ENCODE results near the gene CD3E. TPM values are rescaled to one million over a fixed set of nuclear protein-coding genes. Genes with fewer than 3 reads are reported as not detected.

Gene CD3E
- total and polyA plus RNA-seq, 2 experiments from 2014 or later, result not detected

DNA sequence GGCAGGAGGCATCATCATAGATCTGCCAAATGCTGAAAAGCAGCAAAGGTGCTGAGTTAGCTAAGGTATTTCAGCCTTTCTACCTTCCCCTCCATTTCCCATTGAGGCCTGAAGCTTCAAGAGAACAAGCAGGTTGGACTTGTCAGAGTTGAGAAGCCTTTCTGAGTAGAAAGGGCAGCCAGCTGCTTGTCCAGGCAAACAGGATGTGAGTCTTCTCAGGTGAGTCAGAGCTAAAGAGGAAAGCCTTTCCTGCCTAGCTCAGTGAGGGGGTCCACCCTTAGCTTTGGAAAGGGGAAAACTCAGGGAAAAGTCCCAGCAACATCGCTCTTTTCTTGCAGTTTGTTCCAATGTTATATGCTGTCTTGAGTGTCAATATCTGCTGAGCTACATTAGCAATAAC, 27.2 kb upstream of the CD3E start:
- peak; percentile 17 for DNase-seq (ENCODE audit: low spot score)
- no peak overlapping the region for H3K27ac ChIP-seq (ENCODE audit: low read depth)
- H3K79me2 ChIP-seq (replicated peaks; ENCODE audit: insufficient read depth), result no peaks in the 10 kb centered on the region
- H3F3A ChIP-seq (replicated peaks; ENCODE audit: low read depth), result no peaks in the 10 kb centered on the region
- no peak overlapping the region for H3K4me3 ChIP-seq
- no peaks in the 10 kb centered on the region for H3K36me3 ChIP-seq (ENCODE audit: insufficient read depth)
- no peaks in the 10 kb centered on the region for H3K36me3 Mint-ChIP-seq (ENCODE audit: low read depth)
- no peaks in the 10 kb centered on the region; the same call in 1 of the 2 replicates for H3K9me2 ChIP-seq (ENCODE audit: insufficient read depth)
- peaks cover 3% of the 10 kb centered on the region for H3K27me3 Mint-ChIP-seq (ENCODE audit: insufficient read depth, low read depth, poor library complexity)
- no peak overlapping the region for H3K4me3 Mint-ChIP-seq
- no peak overlapping the region for H2AFZ ChIP-seq
- no peak for TF ChIP-seq CREB1 (CRISPR knock-in tag; IDR thresholded peaks at IDR 0.05; ENCODE audit: low read depth)
- TF ChIP-seq EZH2phosphoT487 (IDR thresholded peaks at IDR 0.05; ENCODE audit: unreplicated experiment), result no peak
- TF ChIP-seq, protein P1, sequence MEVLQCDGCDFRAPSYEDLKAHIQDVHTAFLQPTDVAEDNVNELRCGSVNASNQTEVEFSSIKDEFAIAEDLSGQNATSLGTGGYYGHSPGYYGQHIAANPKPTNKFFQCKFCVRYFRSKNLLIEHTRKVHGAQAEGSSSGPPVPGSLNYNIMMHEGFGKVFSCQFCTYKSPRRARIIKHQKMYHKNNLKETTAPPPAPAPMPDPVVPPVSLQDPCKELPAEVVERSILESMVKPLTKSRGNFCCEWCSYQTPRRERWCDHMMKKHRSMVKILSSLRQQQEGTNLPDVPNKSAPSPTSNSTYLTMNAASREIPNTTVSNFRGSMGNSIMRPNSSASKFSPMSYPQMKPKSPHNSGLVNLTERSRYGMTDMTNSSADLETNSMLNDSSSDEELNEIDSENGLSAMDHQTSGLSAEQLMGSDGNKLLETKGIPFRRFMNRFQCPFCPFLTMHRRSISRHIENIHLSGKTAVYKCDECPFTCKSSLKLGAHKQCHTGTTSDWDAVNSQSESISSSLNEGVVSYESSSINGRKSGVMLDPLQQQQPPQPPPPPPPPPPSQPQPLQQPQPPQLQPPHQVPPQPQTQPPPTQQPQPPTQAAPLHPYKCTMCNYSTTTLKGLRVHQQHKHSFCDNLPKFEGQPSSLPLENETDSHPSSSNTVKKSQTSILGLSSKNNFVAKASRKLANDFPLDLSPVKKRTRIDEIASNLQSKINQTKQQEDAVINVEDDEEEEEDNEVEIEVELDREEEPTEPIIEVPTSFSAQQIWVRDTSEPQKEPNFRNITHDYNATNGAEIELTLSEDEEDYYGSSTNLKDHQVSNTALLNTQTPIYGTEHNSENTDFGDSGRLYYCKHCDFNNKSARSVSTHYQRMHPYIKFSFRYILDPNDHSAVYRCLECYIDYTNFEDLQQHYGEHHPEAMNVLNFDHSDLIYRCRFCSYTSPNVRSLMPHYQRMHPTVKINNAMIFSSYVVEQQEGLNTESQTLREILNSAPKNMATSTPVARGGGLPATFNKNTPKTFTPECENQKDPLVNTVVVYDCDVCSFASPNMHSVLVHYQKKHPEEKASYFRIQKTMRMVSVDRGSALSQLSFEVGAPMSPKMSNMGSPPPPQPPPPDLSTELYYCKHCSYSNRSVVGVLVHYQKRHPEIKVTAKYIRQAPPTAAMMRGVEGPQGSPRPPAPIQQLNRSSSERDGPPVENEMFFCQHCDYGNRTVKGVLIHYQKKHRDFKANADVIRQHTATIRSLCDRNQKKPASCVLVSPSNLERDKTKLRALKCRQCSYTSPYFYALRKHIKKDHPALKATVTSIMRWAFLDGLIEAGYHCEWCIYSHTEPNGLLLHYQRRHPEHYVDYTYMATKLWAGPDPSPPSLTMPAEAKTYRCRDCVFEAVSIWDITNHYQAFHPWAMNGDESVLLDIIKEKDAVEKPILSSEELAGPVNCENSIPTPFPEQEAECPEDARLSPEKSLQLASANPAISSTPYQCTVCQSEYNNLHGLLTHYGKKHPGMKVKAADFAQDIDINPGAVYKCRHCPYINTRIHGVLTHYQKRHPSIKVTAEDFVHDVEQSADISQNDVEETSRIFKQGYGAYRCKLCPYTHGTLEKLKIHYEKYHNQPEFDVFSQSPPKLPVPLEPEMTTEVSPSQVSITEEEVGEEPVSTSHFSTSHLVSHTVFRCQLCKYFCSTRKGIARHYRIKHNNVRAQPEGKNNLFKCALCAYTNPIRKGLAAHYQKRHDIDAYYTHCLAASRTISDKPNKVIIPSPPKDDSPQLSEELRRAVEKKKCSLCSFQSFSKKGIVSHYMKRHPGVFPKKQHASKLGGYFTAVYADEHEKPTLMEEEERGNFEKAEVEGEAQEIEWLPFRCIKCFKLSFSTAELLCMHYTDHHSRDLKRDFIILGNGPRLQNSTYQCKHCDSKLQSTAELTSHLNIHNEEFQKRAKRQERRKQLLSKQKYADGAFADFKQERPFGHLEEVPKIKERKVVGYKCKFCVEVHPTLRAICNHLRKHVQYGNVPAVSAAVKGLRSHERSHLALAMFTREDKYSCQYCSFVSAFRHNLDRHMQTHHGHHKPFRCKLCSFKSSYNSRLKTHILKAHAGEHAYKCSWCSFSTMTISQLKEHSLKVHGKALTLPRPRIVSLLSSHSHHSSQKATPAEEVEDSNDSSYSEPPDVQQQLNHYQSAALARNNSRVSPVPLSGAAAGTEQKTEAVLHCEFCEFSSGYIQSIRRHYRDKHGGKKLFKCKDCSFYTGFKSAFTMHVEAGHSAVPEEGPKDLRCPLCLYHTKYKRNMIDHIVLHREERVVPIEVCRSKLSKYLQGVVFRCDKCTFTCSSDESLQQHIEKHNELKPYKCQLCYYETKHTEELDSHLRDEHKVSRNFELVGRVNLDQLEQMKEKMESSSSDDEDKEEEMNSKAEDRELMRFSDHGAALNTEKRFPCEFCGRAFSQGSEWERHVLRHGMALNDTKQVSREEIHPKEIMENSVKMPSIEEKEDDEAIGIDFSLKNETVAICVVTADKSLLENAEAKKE (CRISPR knock-in tag; IDR thresholded peaks at IDR 0.05), result no peak
- no peaks in the 10 kb centered on the region for H3K27me3 ChIP-seq (ENCODE audit: insufficient read depth)
- no peak overlapping the region for H3K4me2 ChIP-seq
- no peaks in the 10 kb centered on the region for H3K4me1 Mint-ChIP-seq
- no peaks in the 10 kb centered on the region for H4K20me1 ChIP-seq (replicated peaks; ENCODE audit: insufficient read depth)
- no peaks in the 10 kb centered on the region for H3K4me1 ChIP-seq (ENCODE audit: insufficient read depth)
- no peak overlapping the region for H3K27ac Mint-ChIP-seq
- no peaks in the 10 kb centered on the region for H3K9me3 Mint-ChIP-seq
- ATAC-seq, result no peak

DNA sequence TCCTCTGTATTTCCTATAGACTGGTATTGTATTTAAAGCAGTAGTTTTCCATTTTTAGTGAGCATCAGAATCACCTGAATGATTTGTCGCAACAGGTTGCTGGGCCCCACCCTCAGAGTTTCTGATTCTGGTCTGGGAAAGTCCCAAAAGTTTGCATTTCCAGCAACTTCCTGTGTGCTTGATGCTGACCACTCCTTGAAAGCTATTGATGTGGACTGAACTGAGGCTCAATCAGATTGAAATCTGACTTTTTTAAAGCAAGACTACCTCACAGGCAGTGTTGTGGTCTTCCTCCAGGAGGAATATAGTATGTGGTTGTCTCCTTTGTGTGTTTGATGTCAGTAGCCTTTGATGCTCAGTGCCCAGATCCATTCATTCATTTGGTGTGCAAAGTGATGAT, 23.2 kb upstream of the CD3E start:
- Mint-ChIP-seq H3K4me1 (no peaks in the 10 kb centered on the region), H3K4me3 (no peak overlapping the region), H3K36me3 (ENCODE audit: low read depth) (no peaks in the 10 kb centered on the region), H3K9me3 (no peaks in the 10 kb centered on the region), H3K27me3 (ENCODE audit: insufficient read depth, low read depth, poor library complexity) (no peaks in the 10 kb centered on the region), H3K27ac (no peak overlapping the region)
- H3K79me2 ChIP-seq (replicated peaks; ENCODE audit: insufficient read depth), result no peaks in the 10 kb centered on the region
- ATAC-seq (no peak), DNase-seq (ENCODE audit: low spot score) (no peak)
- H3K4me2 ChIP-seq, result no peak overlapping the region
- H2AFZ ChIP-seq, result no peak overlapping the region
- no peaks in the 10 kb centered on the region for H3K4me1 ChIP-seq (ENCODE audit: insufficient read depth)
- no peak overlapping the region for H3K4me3 ChIP-seq
- no peaks in the 10 kb centered on the region for H3K27me3 ChIP-seq (ENCODE audit: insufficient read depth)
- H3K27ac ChIP-seq (ENCODE audit: low read depth), result no peak overlapping the region
- no peaks in the 10 kb centered on the region for H3F3A ChIP-seq (replicated peaks; ENCODE audit: low read depth)
- H3K9me2 ChIP-seq (ENCODE audit: insufficient read depth), result no peaks in the 10 kb centered on the region
- no peaks in the 10 kb centered on the region for H4K20me1 ChIP-seq (replicated peaks; ENCODE audit: insufficient read depth)
- no peaks in the 10 kb centered on the region for H3K36me3 ChIP-seq (ENCODE audit: insufficient read depth)
- no peak for TF ChIP-seq ZNF114 (CRISPR knock-in tag; IDR thresholded peaks at IDR 0.05)
- TF ChIP-seq, protein P2, sequence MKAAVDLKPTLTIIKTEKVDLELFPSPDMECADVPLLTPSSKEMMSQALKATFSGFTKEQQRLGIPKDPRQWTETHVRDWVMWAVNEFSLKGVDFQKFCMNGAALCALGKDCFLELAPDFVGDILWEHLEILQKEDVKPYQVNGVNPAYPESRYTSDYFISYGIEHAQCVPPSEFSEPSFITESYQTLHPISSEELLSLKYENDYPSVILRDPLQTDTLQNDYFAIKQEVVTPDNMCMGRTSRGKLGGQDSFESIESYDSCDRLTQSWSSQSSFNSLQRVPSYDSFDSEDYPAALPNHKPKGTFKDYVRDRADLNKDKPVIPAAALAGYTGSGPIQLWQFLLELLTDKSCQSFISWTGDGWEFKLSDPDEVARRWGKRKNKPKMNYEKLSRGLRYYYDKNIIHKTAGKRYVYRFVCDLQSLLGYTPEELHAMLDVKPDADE (IDR thresholded peaks at IDR 0.05), result no peak
- no peak for TF ChIP-seq POLR2AphosphoS5 (IDR thresholded peaks at IDR 0.05; ENCODE audit: low read depth)
- TF ChIP-seq, protein P3, sequence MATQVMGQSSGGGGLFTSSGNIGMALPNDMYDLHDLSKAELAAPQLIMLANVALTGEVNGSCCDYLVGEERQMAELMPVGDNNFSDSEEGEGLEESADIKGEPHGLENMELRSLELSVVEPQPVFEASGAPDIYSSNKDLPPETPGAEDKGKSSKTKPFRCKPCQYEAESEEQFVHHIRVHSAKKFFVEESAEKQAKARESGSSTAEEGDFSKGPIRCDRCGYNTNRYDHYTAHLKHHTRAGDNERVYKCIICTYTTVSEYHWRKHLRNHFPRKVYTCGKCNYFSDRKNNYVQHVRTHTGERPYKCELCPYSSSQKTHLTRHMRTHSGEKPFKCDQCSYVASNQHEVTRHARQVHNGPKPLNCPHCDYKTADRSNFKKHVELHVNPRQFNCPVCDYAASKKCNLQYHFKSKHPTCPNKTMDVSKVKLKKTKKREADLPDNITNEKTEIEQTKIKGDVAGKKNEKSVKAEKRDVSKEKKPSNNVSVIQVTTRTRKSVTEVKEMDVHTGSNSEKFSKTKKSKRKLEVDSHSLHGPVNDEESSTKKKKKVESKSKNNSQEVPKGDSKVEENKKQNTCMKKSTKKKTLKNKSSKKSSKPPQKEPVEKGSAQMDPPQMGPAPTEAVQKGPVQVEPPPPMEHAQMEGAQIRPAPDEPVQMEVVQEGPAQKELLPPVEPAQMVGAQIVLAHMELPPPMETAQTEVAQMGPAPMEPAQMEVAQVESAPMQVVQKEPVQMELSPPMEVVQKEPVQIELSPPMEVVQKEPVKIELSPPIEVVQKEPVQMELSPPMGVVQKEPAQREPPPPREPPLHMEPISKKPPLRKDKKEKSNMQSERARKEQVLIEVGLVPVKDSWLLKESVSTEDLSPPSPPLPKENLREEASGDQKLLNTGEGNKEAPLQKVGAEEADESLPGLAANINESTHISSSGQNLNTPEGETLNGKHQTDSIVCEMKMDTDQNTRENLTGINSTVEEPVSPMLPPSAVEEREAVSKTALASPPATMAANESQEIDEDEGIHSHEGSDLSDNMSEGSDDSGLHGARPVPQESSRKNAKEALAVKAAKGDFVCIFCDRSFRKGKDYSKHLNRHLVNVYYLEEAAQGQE (IDR thresholded peaks at IDR 0.05; ENCODE audit: unreplicated experiment), result no peak
- TF ChIP-seq EZH2phosphoT487 (IDR thresholded peaks at IDR 0.05; ENCODE audit: unreplicated experiment), result no peak
- TF ChIP-seq, protein P4, sequence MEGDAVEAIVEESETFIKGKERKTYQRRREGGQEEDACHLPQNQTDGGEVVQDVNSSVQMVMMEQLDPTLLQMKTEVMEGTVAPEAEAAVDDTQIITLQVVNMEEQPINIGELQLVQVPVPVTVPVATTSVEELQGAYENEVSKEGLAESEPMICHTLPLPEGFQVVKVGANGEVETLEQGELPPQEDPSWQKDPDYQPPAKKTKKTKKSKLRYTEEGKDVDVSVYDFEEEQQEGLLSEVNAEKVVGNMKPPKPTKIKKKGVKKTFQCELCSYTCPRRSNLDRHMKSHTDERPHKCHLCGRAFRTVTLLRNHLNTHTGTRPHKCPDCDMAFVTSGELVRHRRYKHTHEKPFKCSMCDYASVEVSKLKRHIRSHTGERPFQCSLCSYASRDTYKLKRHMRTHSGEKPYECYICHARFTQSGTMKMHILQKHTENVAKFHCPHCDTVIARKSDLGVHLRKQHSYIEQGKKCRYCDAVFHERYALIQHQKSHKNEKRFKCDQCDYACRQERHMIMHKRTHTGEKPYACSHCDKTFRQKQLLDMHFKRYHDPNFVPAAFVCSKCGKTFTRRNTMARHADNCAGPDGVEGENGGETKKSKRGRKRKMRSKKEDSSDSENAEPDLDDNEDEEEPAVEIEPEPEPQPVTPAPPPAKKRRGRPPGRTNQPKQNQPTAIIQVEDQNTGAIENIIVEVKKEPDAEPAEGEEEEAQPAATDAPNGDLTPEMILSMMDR (conservative IDR thresholded peaks at IDR 0.05; ENCODE audit: low read depth in 2 of 2), result no peak
- TF ChIP-seq JUNB (IDR thresholded peaks at IDR 0.05; ENCODE audit: unreplicated experiment), result no peak
